ENCODE measurements around the gene LPAR1. TPM values are rescaled to one million over a fixed set of nuclear protein-coding genes. Genes with fewer than 3 reads are reported as not detected.

LPAR1 gene
- total RNA-seq, 4 donors from 2014 or later: 27.1 to 65.4 (median 47.6) TPM

Small RNA genes lying within 50 kb of the gene (small RNA-seq; reads per million reads assigned to genes)
- gene RF00019: 0 reads per million in 4 donors
- gene RNU6-432P: 0 reads per million in 4 donors
